Upper lobe of left lung (tissue), 4 donors: ENCODE results near the gene TMEM139.

Experiments
- CTCF ChIP-seq, 6 experiments: fragments of 450-650 bp in 4 of 6; fragments of 200-600 bp in 2 of 6; sonication (generic) in 2 of 6; IDR thresholded peaks; one replicate each; pipeline ENCODE4 v1.5.1; 2016 to 2019; ENCODE audit warnings: antibody characterized with exemption in 6 of 6
- EP300 ChIP-seq, 4 donors: sonication (generic); formaldehyde crosslinking; IDR thresholded peaks; one replicate each; pipeline ENCODE4 v1.5.1; 2017; ENCODE audit warnings: antibody characterized with exemption in 4 of 4, control low read depth in 2 of 4
- POLR2A ChIP-seq, 4 donors: fragments of 450-650 bp; IDR thresholded peaks; one replicate each; pipeline ENCODE4 v1.5.1; 2016 to 2017; ENCODE audit warnings: antibody characterized with exemption in 4 of 4, mild to moderate bottlenecking in 2 of 4
- POLR2AphosphoS5 ChIP-seq, 2 donors: sonication (generic); formaldehyde crosslinking; IDR thresholded peaks; one replicate each; pipeline ENCODE4 v1.5.1; 2017; ENCODE audit warnings: antibody characterized with exemption in 2 of 2

- TF ChIP-seq POLR2A (IDR thresholded peaks at IDR 0.05): no peak
- TF ChIP-seq CTCF (IDR thresholded peaks at IDR 0.05): no peak
- no peak for TF ChIP-seq POLR2AphosphoS5 (IDR thresholded peaks at IDR 0.05)
- no peak for TF ChIP-seq EP300 (IDR thresholded peaks at IDR 0.05)
These were observed 33.9 kb downstream of the TMEM139 start for GRCh38 chr7:143318661-143319060.
